NCI-H128 (cell line): ENCODE measurements around the gene ASB1.
"Not testable (repeated sequence)": the region's sequence is repeated elsewhere in the genome, so short reads cannot be mapped to it uniquely, and the experiment has no call there.

Experiments
- DNase-seq: peaks from one replicate; lab custom pipeline; 2025; ENCODE audit not compliant: unreplicated experiment; lab: John Stamatoyannopoulos, UW

The ASB1 gene

GRCh38 chr2:238441262-238442114 is 14.8 kb downstream of the ASB1 start:
- no peak for DNase-seq

- not testable (repeated sequence) for DNase-seq
Observed at GRCh38 chr2:238442257-238442656, 15.5 kb downstream of the ASB1 start.

GRCh38 chr2:238444242-238444641 is 17.5 kb downstream of the ASB1 start:
- no peak for DNase-seq

- no peak for DNase-seq
Observed at GRCh38 chr2:238445409-238446190, 18.9 kb downstream of the ASB1 start.

- no peak for DNase-seq
Observed at GRCh38 chr2:238446371-238446770, 19.6 kb downstream of the ASB1 start.

- DNase-seq = no peak
Observed at GRCh38 chr2:238448031-238448955, 21.6 kb downstream of the ASB1 start.

GRCh38 chr2:238449241-238449640 is 22.5 kb downstream of the ASB1 start:
- no peak for DNase-seq

- no peak for DNase-seq
Observed at GRCh38 chr2:238449909-238450417, 23.2 kb downstream of the ASB1 start.

- DNase-seq = no peak
Observed at GRCh38 chr2:238450440-238450861, 23.7 kb downstream of the ASB1 start.

GRCh38 chr2:238453842-238454241 is 27.1 kb downstream of the ASB1 start:
- no peak for DNase-seq

- no peak for DNase-seq
Observed at GRCh38 chr2:238456449-238456848, 29.7 kb downstream of the ASB1 start.

- no peak for DNase-seq
Observed at GRCh38 chr2:238456970-238457926, 30.5 kb downstream of the ASB1 start.

GRCh38 chr2:238457927-238458324 is 31.2 kb downstream of the ASB1 start:
- DNase-seq = no peak

- DNase-seq = no peak
Observed at GRCh38 chr2:238458651-238459050, 31.9 kb downstream of the ASB1 start.

GRCh38 chr2:238459081-238459629 is 32.4 kb downstream of the ASB1 start:
- no peak for DNase-seq

GRCh38 chr2:238461051-238461450 is 34.3 kb downstream of the ASB1 start:
- no peak for DNase-seq

GRCh38 chr2:238461491-238461890 is 34.8 kb downstream of the ASB1 start:
- DNase-seq = no peak

- no peak for DNase-seq
Observed at GRCh38 chr2:238461916-238462315, 35.2 kb downstream of the ASB1 start.

GRCh38 chr2:238462782-238463396 is 36.2 kb downstream of the ASB1 start:
- no peak for DNase-seq
